DND-41 (cell line): ENCODE results near the gene KRT34.
"Not testable (repeated sequence)": the region's sequence is repeated elsewhere in the genome, so short reads cannot be mapped to it uniquely, and the experiment has no call there.

ENCODE experiments used
- ATAC-seq: fragments of 200-7000 bp; cut with Tn5 transposase; 3 replicates; pipeline ENCODE4 v1.9.1; 2021; ENCODE audit warnings: low read depth; ENCODE audit not compliant: insufficient read depth
- DNase-seq: peaks from one replicate; pipeline ENCODE4 v3.0.0-alpha.2; 2020
- H2AFZ ChIP-seq: 2 replicates; pipeline ENCODE4 v1.6.0; 2012; ENCODE audit warnings: low read depth, low read length
- H3K27ac ChIP-seq: 2 replicates; pipeline ENCODE4 v1.5.1; 2012; ENCODE audit warnings: low read length, inconsistent platforms
- H3K27me3 ChIP-seq: fragments of 200-600 bp; sonication (generic); 2 replicates; pipeline ENCODE4 v1.6.0; 2012; ENCODE audit warnings: low read length, mild to moderate bottlenecking, inconsistent platforms; ENCODE audit not compliant: insufficient read depth, poor library complexity
- H3K36me3 ChIP-seq: 2 replicates; pipeline ENCODE4 v1.5.1; 2012; ENCODE audit warnings: low read length, inconsistent platforms; ENCODE audit not compliant: insufficient read depth
- H3K4me1 ChIP-seq: 2 replicates; pipeline ENCODE4 v1.5.1; 2012; ENCODE audit warnings: mild to moderate bottlenecking, low read length; ENCODE audit not compliant: insufficient read depth
- H3K4me2 ChIP-seq: 2 replicates; pipeline ENCODE4 v1.6.0; 2012; ENCODE audit warnings: mild to moderate bottlenecking, moderate library complexity, low read length, inconsistent platforms; ENCODE audit not compliant: insufficient read depth
- H3K4me3 ChIP-seq, 2 experiments: fragments of 200-600 bp in 1 of 2; shearing (Covaris generic) in 1 of 2; 2 replicates each; pipeline ENCODE4 v1.5.1; 2012 to 2016; ENCODE audit warnings: inconsistent platforms in 2 of 2, low read length in 2 of 2, mild to moderate bottlenecking in 2 of 2, low read depth in 1 of 2, moderate library complexity in 1 of 2
- H3K79me2 ChIP-seq: 2 replicates; pipeline ENCODE4 v1.6.0; 2012; ENCODE audit warnings: low read length, inconsistent platforms; ENCODE audit not compliant: insufficient read depth
- H3K9ac ChIP-seq: 2 replicates; pipeline ENCODE4 v1.6.0; 2012; ENCODE audit warnings: low read depth, mild to moderate bottlenecking, inconsistent platforms, low read length, moderate library complexity
- H3K9me3 ChIP-seq: 2 replicates; pipeline ENCODE4 v1.5.1; 2012; ENCODE audit warnings: low read length, moderate library complexity, mild to moderate bottlenecking, inconsistent platforms; ENCODE audit not compliant: insufficient read depth, severe bottlenecking
- H4K20me1 ChIP-seq: 2 replicates; pipeline ENCODE4 v1.6.0; 2012; ENCODE audit warnings: low read length; ENCODE audit not compliant: insufficient read depth
- EZH2 ChIP-seq: IDR thresholded peaks from 3 replicates; pipeline ENCODE4 v1.6.1; 2012; ENCODE audit warnings: borderline replicate concordance, low read depth, mild to moderate bottlenecking, moderate library complexity, low read length, inconsistent platforms; ENCODE audit not compliant: severe bottlenecking
- TF ChIP-seq, protein P1 (sequence below): IDR thresholded peaks from 2 replicates; pipeline ENCODE4 v1.5.1; 2012; ENCODE audit warnings: borderline replicate concordance, low read length, moderate library complexity, mild to moderate bottlenecking; ENCODE audit not compliant: poor library complexity, severe bottlenecking; ENCODE audit errors: extremely low read depth

Gene KRT34

DNA sequence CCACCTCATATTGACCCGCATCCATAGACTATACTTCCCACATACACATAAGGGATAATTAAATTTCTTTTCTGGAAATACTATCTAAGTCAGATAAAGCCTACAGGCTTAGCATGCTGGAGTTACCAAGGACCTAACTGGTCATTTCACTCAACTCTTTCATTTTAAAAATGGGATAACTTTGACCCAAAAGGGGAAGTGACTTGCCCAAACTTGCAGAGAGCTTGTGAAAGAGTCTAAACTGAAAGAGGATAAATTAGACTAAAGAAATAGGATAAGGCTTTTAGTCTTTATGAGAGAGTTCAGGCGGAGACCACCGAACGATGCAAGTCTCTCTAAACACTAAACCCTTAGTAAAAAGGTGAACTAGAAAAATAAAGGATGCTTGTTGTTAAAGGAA is 27.6 kb downstream of the KRT34 start:
- DNase-seq, result no peak
- H3K27me3 ChIP-seq, result peaks cover 6% of the 10 kb centered on the region
- no peaks in the 10 kb centered on the region for H3K36me3 ChIP-seq
- H3K9me3 ChIP-seq, result no peaks in the 10 kb centered on the region
- no peaks in the 10 kb centered on the region for H4K20me1 ChIP-seq
- no peak overlapping the region for H3K27ac ChIP-seq
- H3K9ac ChIP-seq, result no peak overlapping the region
- no peak for ATAC-seq
- no peaks in the 10 kb centered on the region for H3K79me2 ChIP-seq
- no peak overlapping the region for H3K4me3 ChIP-seq
- TF ChIP-seq EZH2, result no peak
- TF ChIP-seq, protein P1, sequence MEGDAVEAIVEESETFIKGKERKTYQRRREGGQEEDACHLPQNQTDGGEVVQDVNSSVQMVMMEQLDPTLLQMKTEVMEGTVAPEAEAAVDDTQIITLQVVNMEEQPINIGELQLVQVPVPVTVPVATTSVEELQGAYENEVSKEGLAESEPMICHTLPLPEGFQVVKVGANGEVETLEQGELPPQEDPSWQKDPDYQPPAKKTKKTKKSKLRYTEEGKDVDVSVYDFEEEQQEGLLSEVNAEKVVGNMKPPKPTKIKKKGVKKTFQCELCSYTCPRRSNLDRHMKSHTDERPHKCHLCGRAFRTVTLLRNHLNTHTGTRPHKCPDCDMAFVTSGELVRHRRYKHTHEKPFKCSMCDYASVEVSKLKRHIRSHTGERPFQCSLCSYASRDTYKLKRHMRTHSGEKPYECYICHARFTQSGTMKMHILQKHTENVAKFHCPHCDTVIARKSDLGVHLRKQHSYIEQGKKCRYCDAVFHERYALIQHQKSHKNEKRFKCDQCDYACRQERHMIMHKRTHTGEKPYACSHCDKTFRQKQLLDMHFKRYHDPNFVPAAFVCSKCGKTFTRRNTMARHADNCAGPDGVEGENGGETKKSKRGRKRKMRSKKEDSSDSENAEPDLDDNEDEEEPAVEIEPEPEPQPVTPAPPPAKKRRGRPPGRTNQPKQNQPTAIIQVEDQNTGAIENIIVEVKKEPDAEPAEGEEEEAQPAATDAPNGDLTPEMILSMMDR, result no peak
- no peaks in the 10 kb centered on the region for H3K4me1 ChIP-seq
- H3K4me2 ChIP-seq, result no peak overlapping the region
- no peak overlapping the region for H2AFZ ChIP-seq

DNA sequence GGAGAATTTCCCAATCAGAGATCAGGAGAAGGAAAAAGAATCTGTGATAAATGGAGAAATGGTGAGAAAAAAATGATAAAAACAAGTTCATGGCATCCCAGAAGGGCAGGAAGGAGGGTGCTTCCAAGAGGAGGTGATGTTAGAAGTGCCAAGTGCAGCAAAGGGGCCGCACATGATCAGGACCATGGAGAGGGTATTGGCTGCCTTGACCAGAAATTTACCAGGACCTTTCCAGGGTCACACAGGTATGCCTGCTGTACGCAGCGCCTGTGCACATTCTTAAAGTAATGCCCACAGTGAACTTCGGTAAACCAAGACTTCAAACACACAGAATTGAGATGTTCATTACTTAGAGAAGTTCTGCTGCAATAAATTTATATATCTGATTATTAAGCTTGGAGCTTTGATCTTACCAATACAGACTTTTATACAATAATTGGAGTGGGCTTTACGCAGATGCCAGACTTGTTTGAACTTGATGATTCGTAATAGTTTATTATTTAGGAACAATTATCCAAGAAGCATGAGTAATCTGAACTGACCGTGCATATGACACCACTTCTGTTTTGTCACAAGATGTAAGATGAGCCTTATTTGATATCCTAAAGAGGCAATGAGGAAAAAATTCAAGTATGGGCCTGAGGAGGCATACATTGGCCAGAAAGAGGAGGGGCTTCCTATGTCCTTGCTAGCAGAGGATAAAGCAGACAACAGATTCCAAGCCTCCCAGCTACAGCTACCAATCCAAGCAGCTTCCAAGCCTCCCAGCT is 29.3 kb downstream of the KRT34 start:
- no peak for DNase-seq
- Histone ChIP-seq H4K20me1 (no peaks in the 10 kb centered on the region), H2AFZ (no peak overlapping the region), H3K4me3 (no peak overlapping the region), H3K9me3 (no peaks in the 10 kb centered on the region), H3K36me3 (no peaks in the 10 kb centered on the region), H3K9ac (no peak overlapping the region), H3K79me2 (no peaks in the 10 kb centered on the region), H3K4me2 (no peak overlapping the region), H3K27me3 (peaks cover 6% of the 10 kb centered on the region), H3K27ac (no peak overlapping the region), H3K4me1 (no peaks in the 10 kb centered on the region)
- TF ChIP-seq, protein P1, result no peak
- no peak for TF ChIP-seq EZH2
- no peak for ATAC-seq

DNA sequence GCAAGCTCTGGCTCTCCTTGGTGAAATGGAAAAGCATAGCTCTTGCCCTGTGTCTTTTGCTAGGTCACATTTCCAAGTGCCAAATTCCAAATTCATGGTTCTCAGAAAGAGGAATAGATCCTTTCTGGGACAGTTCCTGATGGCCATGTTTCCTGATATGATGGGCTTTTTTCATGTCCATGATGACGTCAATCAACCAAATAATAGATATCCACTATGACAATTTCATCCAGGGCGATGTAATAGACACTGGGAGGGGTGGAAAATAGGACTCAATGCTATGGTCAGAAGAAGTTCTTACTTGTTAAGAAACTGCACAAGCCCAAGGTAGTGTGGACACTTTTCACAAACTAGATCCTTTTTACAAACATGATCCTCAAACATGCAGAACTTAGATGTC is 30.9 kb downstream of the KRT34 start:
- H3K79me2 ChIP-seq, result no peaks in the 10 kb centered on the region
- H3K36me3 ChIP-seq, result no peaks in the 10 kb centered on the region
- H3K4me2 ChIP-seq, result no peak overlapping the region
- no peak for ATAC-seq
- no peaks in the 10 kb centered on the region for H3K9me3 ChIP-seq
- TF ChIP-seq, protein P1, result no peak
- no peak for TF ChIP-seq EZH2
- no peak for DNase-seq
- no peaks in the 10 kb centered on the region for H3K27me3 ChIP-seq
- H3K27ac ChIP-seq, result no peak overlapping the region
- H4K20me1 ChIP-seq, result no peaks in the 10 kb centered on the region
- no peak overlapping the region for H3K9ac ChIP-seq
- H3K4me3 ChIP-seq, result no peak overlapping the region
- H3K4me1 ChIP-seq, result no peaks in the 10 kb centered on the region
- H2AFZ ChIP-seq, result no peak overlapping the region

DNA sequence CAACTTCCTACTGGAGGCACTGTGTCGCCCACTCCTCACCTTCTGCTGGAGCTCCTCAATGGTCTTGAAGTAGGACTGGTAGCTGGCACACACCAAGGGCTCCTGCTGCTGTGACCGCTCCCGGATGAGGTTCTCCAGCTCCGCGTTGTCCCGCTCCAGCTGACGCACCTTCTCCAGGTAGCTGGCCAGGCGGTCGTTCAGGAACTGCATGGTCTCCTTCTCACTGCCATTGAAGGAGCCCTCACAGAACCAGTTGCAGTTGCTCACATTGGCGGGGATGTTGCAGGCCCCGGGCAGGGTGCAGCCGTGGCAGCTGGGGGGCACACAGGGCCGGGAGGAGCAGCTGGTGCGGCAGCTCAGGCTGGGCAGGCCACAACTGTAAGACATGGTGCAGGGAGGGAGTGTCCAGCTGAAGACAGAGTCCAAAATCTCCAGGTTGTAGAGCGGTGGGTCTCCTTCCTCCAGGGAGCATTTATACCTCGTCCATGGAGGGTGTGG is 31.7 kb downstream of the KRT34 start, which contains the start of gene KRT33A:
KRT33A (minus strand) TSS at position 448 of the 498 bp plus-strand sequence; CDS start at position 387, 61 bp downstream.
- not testable (repeated sequence) for H4K20me1 ChIP-seq, H3K36me3 ChIP-seq, H2AFZ ChIP-seq, H3K27me3 ChIP-seq, H3K4me3 ChIP-seq, DNase-seq, ATAC-seq, H3K27ac ChIP-seq, H3K4me2 ChIP-seq, H3K9me3 ChIP-seq, H3K79me2 ChIP-seq, H3K4me1 ChIP-seq, H3K9ac ChIP-seq
